ENCODE results near the gene RXYLT1. TPM values are rescaled to one million over a fixed set of nuclear protein-coding genes. Genes with fewer than 3 reads are reported as not detected.

Gene RXYLT1
- total and polyA plus RNA-seq, 2 of the 8 experiments (the other 6 are each of a cell fraction or from before 2014, with no cell fraction given) = 3.8 to 10.9 TPM

GRCh38 chr12:63836936-63837335 is 57.2 kb downstream of the RXYLT1 start:
- no peak overlapping the region for H3K56ac ChIP-seq (replicated peaks; ENCODE audit: insufficient read length, low read depth, low read length)
- no peak overlapping the region for H3K23ac ChIP-seq (ENCODE audit: insufficient read length)
- no peaks in the 10 kb centered on the region for H4K20me1 ChIP-seq (replicated peaks in 1 of 2; ENCODE audit: control insufficient read depth in 1 of 2, insufficient read depth in 2 of 2, low read length in 2 of 2)
- no peaks in the 10 kb centered on the region for H3K4me1 ChIP-seq (replicated peaks in 1 of 4; ENCODE audit: control insufficient read depth in 3 of 4, insufficient read depth in 4 of 4, low read length in 3 of 4)
- H3K14ac ChIP-seq (ENCODE audit: insufficient read length) = no peak overlapping the region
- no peak overlapping the region for H3K27ac ChIP-seq (ENCODE audit: low read depth, low read length)
- 80% methylated on average over 3 of the region's 3 CpGs; no CpG with 5 or more reads in 1 of the 2 experiments for whole genome bisulfite sequencing, 2 experiments (ENCODE audit: extremely low coverage in 1 of 2, insufficient coverage in 1 of 2, insufficient read length in 1 of 2, insufficient replicate concordance in 2 of 2, low coverage in 1 of 2, low lambda C conversion rate in 2 of 2, missing lambda C conversion rate in 1 of 2)
- no peak overlapping the region for H4K8ac ChIP-seq (ENCODE audit: extremely low read depth, insufficient read depth, low read length)
- no peak overlapping the region for H2BK120ac ChIP-seq (replicated peaks; ENCODE audit: low read depth, low read length)
- no peak overlapping the region for H3K4ac ChIP-seq (replicated peaks; ENCODE audit: insufficient read length, low read depth, low read length)
- no peak overlapping the region for H3K18ac ChIP-seq (ENCODE audit: extremely low read depth, low read length)
- FAIRE-seq (no peak), DNase-seq (ENCODE audit: low read depth in 1 of 2, low spot score in 2 of 2) (no peak)
- no peak overlapping the region for H2BK20ac ChIP-seq (ENCODE audit: low read length)
- H3K36me3 ChIP-seq (ENCODE audit: control insufficient read depth in 2 of 4, insufficient read depth in 4 of 4, low read length in 3 of 4) = no peaks in the 10 kb centered on the region
- POLR2A ChIA-PET (ENCODE audit: partially characterized antibody) = interaction anchor here (1.1 kb wide), 1 partner anchor 10 kb away, joined by 3 read pairs; no protein-coding TSS in a partner anchor
- no peak overlapping the region for H3K9ac ChIP-seq (replicated peaks in 1 of 4; ENCODE audit: extremely low read depth in 1 of 4, low read depth in 3 of 4, low read length in 3 of 4)
- H2BK12ac ChIP-seq (ENCODE audit: low read depth, low read length) = no peak overlapping the region
- no peak overlapping the region for H4K91ac ChIP-seq (replicated peaks; ENCODE audit: insufficient read length, low read length)
- H2AK5ac ChIP-seq (ENCODE audit: low read depth, low read length) = no peak overlapping the region
- CTCF ChIA-PET (ENCODE audit: partially characterized antibody) = interaction anchor here (0.6 to 8.0 kb wide), 6 partner anchors 8 to 420 kb away, joined by 3 to 67 read pairs (median 3); no protein-coding TSS in a partner anchor
- H2BK15ac ChIP-seq (ENCODE audit: low read length) = no peak overlapping the region
- no peak overlapping the region for H2AFZ ChIP-seq (ENCODE audit: low read length)
- no peak overlapping the region for H4K5ac ChIP-seq (ENCODE audit: insufficient read length, low read depth, low read length)
- no peak overlapping the region for H3K4me2 ChIP-seq (ENCODE audit: insufficient read depth in 1 of 2, low read depth in 2 of 2, low read length in 2 of 2)
- H3K9me3 ChIP-seq (ENCODE audit: insufficient read depth in 2 of 2, low read depth in 1 of 2, low read length in 1 of 2) = no peaks in the 10 kb centered on the region
- H3K79me1 ChIP-seq (ENCODE audit: low read depth, low read length) = no peaks in the 10 kb centered on the region
- no peaks in the 10 kb centered on the region for H3K23me2 ChIP-seq (ENCODE audit: low read depth, low read length)
- H2BK5ac ChIP-seq (ENCODE audit: low read depth, low read length) = no peak overlapping the region
- no peak for TF ChIP-seq RNF2 (IDR thresholded peaks at IDR 0.05; ENCODE audit: borderline replicate concordance, low read depth, low read length, missing control alignments, poor library complexity, severe bottlenecking)
- TF ChIP-seq BRCA1 (IDR thresholded peaks at IDR 0.05; ENCODE audit: low read depth, low read length) = no peak
- no peak for TF ChIP-seq POLR2A (IDR thresholded peaks at IDR 0.05; ENCODE audit: control extremely low read depth in 1 of 2, low read depth in 2 of 2, low read length in 2 of 2)
- TF ChIP-seq FOSL1 (IDR thresholded peaks at IDR 0.05; ENCODE audit: insufficient read depth, low read depth, low read length) = no peak
- TF ChIP-seq CTCF (IDR thresholded peaks at IDR 0.05; ENCODE audit: control extremely low read depth in 1 of 3, insufficient read depth in 1 of 3, low read depth in 1 of 3, low read length in 3 of 3) = no peak
- no peak for TF ChIP-seq NRF1 (IDR thresholded peaks at IDR 0.05; ENCODE audit: low read depth, low read length)
- H3K79me2 ChIP-seq (ENCODE audit: control insufficient read depth in 1 of 2, insufficient read depth in 2 of 2, low read length in 2 of 2) = no peaks in the 10 kb centered on the region
- H3K27me3 ChIP-seq (replicated peaks in 1 of 4; ENCODE audit: control insufficient read depth in 3 of 4, extremely low read depth in 1 of 4, insufficient read depth in 3 of 4, low read length in 3 of 4) = peaks cover 0 to 1% (median 0%) of the 10 kb centered on the region in 4 experiments; a peak in 1 of 7 replicates
- no peak overlapping the region for H3K4me3 ChIP-seq (ENCODE audit: extremely low read depth in 1 of 4, insufficient read depth in 2 of 4, low read depth in 3 of 4, low read length in 4 of 4)
